ENCODE measurements around the gene CHST1.

CHST1 gene

DNA sequence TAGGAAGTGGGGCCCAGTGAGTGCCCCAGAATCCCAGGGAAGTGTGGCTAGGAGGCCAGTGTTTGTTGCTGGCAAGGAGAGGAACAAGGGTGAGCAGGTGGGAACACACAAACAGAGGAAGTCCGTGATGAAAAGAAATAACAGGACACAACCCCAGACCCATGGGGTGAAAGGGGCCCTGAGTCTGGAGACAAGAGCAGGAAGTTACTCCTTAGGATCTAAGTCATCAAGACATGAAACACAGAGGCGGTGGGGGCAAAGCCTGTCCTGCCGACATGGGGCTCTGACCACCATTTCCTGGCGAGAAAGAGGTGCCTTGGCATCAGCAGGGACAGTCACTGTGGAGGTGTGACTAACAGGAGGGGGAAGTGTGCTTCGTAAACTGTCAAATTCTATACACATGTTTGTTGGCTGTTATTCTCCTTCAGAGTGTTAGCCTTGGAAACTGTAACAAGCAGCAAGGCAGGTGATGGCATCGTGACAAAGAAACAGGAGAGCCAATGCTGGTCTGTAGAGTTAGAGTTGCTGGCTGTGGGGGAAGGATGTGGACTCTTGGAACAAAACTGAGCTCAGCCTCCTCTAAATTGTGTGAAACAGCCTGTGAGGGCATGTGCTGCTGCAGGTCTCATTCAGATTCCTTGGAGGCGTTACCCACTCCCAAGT lies 21.7 kb downstream of the CHST1 start:
- no peak overlapping the region for H3K4me3 ChIP-seq (ENCODE audit: low read depth, low read length)
- TF ChIP-seq, protein P1, sequence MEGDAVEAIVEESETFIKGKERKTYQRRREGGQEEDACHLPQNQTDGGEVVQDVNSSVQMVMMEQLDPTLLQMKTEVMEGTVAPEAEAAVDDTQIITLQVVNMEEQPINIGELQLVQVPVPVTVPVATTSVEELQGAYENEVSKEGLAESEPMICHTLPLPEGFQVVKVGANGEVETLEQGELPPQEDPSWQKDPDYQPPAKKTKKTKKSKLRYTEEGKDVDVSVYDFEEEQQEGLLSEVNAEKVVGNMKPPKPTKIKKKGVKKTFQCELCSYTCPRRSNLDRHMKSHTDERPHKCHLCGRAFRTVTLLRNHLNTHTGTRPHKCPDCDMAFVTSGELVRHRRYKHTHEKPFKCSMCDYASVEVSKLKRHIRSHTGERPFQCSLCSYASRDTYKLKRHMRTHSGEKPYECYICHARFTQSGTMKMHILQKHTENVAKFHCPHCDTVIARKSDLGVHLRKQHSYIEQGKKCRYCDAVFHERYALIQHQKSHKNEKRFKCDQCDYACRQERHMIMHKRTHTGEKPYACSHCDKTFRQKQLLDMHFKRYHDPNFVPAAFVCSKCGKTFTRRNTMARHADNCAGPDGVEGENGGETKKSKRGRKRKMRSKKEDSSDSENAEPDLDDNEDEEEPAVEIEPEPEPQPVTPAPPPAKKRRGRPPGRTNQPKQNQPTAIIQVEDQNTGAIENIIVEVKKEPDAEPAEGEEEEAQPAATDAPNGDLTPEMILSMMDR (conservative IDR thresholded peaks at IDR 0.05; ENCODE audit: low read depth, low read length), result no peak
- DNase-seq (ENCODE audit: low read depth), result no peak

DNA sequence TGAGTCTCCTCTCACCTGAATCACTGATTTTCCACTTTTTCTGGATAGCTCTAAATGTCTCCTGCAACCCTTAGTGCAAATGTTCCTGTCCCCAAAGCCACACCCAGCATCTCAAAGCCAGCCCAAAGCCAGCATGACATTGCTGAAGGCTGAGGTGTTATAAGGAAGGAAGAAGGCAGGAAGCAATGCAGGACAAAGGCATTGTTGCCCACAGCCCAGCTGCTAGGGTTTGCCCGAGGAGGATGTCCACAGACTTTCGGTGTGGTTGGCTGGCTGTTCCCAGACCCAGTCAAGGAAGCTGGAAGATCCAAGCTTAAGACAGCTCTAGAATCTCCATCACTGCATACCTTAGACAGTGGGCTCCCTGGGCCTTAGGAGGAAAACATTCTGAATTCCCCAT lies 23.5 kb downstream of the CHST1 start:
- no peak overlapping the region for H3K4me3 ChIP-seq (ENCODE audit: low read depth, low read length)
- DNase-seq (ENCODE audit: low read depth), result no peak
- TF ChIP-seq, protein P1 (conservative IDR thresholded peaks at IDR 0.05; ENCODE audit: low read depth, low read length), result no peak

DNA sequence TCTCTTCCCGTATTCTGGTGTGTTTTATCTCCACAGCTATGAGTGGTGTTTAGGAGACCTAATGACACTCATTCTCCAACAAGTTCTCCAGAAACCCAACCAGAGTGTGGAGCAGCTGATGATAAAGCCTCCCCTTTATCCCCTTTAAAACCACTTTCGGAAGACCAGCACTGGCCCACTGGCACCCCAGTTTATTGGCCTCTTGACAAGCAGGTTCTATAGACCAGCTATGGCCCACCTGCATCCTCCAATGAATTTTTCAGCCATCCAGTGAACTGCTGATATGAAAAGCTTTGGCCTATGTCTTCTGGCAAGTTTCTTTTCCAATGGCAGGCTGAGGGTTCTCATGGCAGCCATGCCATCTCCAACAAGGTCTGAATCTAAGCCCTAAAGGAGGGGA lies 27.4 kb downstream of the CHST1 start:
- H3K4me3 ChIP-seq (ENCODE audit: low read depth, low read length), result no peak overlapping the region
- DNase-seq (ENCODE audit: low read depth), result no peak
- TF ChIP-seq, protein P1 (conservative IDR thresholded peaks at IDR 0.05; ENCODE audit: low read depth, low read length), result no peak

DNA sequence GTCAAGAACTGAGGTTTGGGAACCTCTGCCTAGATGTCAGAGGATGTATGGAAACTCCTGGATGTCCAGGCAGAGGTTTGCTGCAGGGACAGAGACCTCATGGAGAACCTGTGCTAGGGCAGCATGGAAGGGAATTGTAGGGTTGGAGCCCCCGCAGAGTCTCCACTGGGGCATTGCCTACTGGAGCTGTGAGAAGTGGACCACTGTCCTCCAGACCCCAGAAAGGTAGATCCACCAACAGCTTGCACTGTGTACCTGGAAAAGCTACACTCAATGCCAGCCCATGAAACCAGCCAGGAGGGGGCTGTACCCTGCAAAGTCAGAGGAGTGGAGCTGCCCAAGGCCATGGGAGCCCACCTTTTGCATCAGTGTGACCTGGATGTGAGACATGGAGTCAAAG lies 29.5 kb downstream of the CHST1 start:
- DNase-seq (ENCODE audit: low read depth), result no peak
- H3K4me3 ChIP-seq (ENCODE audit: low read depth, low read length), result no peak overlapping the region
- TF ChIP-seq, protein P1 (conservative IDR thresholded peaks at IDR 0.05; ENCODE audit: low read depth, low read length), result no peak

DNA sequence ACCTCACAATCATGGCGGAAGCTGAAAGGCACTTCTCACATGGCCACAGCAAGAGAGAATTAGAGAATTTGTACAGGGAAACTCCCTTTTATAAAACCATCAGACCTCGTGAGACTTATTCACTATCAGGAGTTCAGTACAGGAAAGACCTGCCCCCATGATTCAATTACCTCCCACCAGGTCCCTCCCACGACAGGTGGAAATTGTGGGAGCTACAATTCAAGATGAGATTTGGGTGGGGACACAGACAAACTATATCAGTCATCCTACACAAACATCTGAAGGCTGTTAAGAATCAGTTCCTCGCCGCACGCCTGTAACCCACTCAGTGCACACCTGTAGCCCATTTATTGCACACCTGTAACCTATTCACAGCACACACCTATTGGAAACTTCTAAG lies 39.8 kb downstream of the CHST1 start:
- DNase-seq (ENCODE audit: low read depth), result no peak

DNA sequence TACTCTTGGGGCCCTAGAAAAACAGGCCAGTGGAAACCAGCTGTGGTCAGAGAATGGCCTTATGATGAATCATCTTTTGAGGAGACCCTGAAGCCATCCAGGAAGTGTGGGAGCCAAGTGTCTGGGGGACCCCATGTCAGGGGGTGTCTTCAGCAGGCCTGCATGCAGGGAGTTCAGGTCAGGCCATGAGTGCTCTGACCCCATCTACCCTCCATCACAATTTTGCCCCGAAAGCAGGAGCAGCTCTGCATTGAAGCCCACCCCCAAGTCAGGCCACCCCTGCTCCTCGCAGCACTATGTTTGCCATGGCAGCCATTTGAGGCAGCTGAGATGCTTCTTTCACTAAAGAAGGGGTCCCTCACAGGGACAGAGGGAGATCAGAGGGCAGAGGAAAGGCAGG lies 41.3 kb downstream of the CHST1 start:
- H3K4me3 ChIP-seq (ENCODE audit: low read depth, low read length), result no peak overlapping the region
- TF ChIP-seq, protein P1 (conservative IDR thresholded peaks at IDR 0.05; ENCODE audit: low read depth, low read length), result no peak
- DNase-seq (ENCODE audit: low read depth), result no peak

More for the DNA sequence above, 39.8 kb downstream of the CHST1 start:
- no peak overlapping the region for H3K4me3 ChIP-seq (ENCODE audit: low read depth, low read length)
- TF ChIP-seq, protein P1 (conservative IDR thresholded peaks at IDR 0.05; ENCODE audit: low read depth, low read length), result no peak

DNA sequence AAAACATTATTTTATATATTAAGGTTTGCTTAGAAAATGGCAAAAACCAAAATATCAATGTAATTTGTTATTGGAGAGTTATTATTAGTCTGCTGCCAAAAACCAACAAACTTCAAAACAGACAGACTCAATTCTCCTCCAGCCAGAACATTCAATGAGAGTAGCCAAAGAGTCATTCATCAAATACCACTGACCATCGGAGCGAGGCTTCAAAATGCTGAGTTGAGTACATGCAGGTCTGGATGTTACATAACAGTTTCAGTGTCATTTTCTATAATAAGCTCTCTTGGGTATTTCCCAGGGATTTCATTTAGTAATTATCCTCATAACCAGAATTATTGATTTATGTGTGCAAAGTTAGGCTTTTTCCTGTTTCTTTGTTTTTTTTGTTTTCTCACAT lies 42.6 kb downstream of the CHST1 start:
- H3K4me3 ChIP-seq (ENCODE audit: low read depth, low read length), result no peak overlapping the region
- TF ChIP-seq, protein P1 (conservative IDR thresholded peaks at IDR 0.05; ENCODE audit: low read depth, low read length), result no peak
- DNase-seq (ENCODE audit: low read depth), result no peak
